Left cardiac atrium (tissue), 4 donors: Measurements from ENCODE around the gene WIZ. TPM values are rescaled to one million over a fixed set of nuclear protein-coding genes. Genes with fewer than 3 reads are reported as not detected.
"Not testable (repeated sequence)": the region's sequence is repeated elsewhere in the genome, so short reads cannot be mapped to it uniquely, and the experiment has no call there.

Experiments
- ATAC-seq, 2 donors: fragments of 200-7000 bp; cut with Tn5 transposase; one replicate each; pipeline ENCODE4 v1.9.1; 2020; ENCODE audit warnings: mild to moderate bottlenecking in 2 of 2, moderate library complexity in 2 of 2
- DNase-seq: peaks from one replicate; pipeline ENCODE4 v3.0.0-alpha.2; 2020
- intact Hi-C, 2 donors: fragments of 100-400 bp; cut with DNase I; formaldehyde crosslinking; loops; one replicate each; pipeline versions ENCODE4 v1.14.1 to v1.15.1; 2022 to 2023
- long read RNA-seq: library from polyadenylated mRNA; unstranded; transcript quantifications from one replicate; pipeline ENCODE4 v2.0.0, GENCODE V29; 2021
- total RNA-seq, 2 donors: library from RNA; stranded (reverse); fragmentation: NEBNext Ultra II Directional; extraction: Animal tissue kit (Norgen Biotek cat#: 25700); gene quantifications; one replicate each; pipeline ENCODE4 v1.2.1, GENCODE V29; 2021
- donor health status: DM: no; HTN: yes; CAD: no.
- donor health status: DM: no; HTN: yes; CAD: no; lungs with severe emphysema.
- donor health status: DM: yes; HTN: yes; CAD: no.
- donor health status: Dilated cardiomyopathy.

WIZ gene
- total RNA-seq: 10 to 100 TPM; 26.9 to 28.7 TPM
- long read RNA-seq, partial matches to known transcripts: 9 of 11 reads
- long read RNA-seq, other reads (novel, unspliced or antisense): 0 of 11 reads

- ATAC-seq (peak; percentile 7 to 53), DNase-seq (peak; percentile 91)
- intact Hi-C loops: loop anchor here (10.0 kb wide), 1 partner anchor 105 kb away; no protein-coding TSS in a partner anchor
Measured at GRCh38 chr19:15449620-15450527, at the start of gene WIZ. WIZ (minus strand) TSS chr19:15449956; CDS start chr19:15448307, 1,649 bp downstream.

GRCh38 chr19:15498910-15499309 lies 49.2 kb upstream of the WIZ start:
- ATAC-seq (no peak), DNase-seq (no peak)
- intact Hi-C loops: no loop called here

GRCh38 chr19:15498156-15498858 lies 48.6 kb upstream of the WIZ start:
- DNase-seq (no peak), ATAC-seq (no peak)
- intact Hi-C loops: no loop called here

GRCh38 chr19:15495151-15495550 lies 45.4 kb upstream of the WIZ start:
- intact Hi-C loops: no loop called here
- DNase-seq (no peak), ATAC-seq (no peak)

GRCh38 chr19:15488489-15489226 lies 38.9 kb upstream of the WIZ start:
- intact Hi-C loops: no loop called here
- DNase-seq (peak; percentile 52), ATAC-seq (peak; percentile 85 to 89)

GRCh38 chr19:15487038-15487437 lies 37.3 kb upstream of the WIZ start:
- DNase-seq: no peak
- intact Hi-C loops: no loop called here
- no peak for ATAC-seq

- intact Hi-C loops, ATAC-seq, DNase-seq: not testable (repeated sequence)
Measured at GRCh38 chr19:15485768-15486167, 36.0 kb upstream of the WIZ start.

- DNase-seq, intact Hi-C loops, ATAC-seq: not testable (repeated sequence)
Measured at GRCh38 chr19:15480996-15481395, 31.2 kb upstream of the WIZ start.

- DNase-seq (no peak), ATAC-seq (peak; percentile 88 to 89)
- intact Hi-C loops: no loop called here
Measured at GRCh38 chr19:15479391-15480345, 29.9 kb upstream of the WIZ start, which contains the start of gene PGLYRP2. PGLYRP2 (minus strand) TSS chr19:15479501; CDS start chr19:15479371, 130 bp downstream.

GRCh38 chr19:15476325-15476724 lies 26.6 kb upstream of the WIZ start:
- DNase-seq: no peak
- intact Hi-C loops: no loop called here
- no peak for ATAC-seq

GRCh38 chr19:15475611-15476010 lies 25.9 kb upstream of the WIZ start:
- intact Hi-C loops: no loop called here
- DNase-seq: no peak
- ATAC-seq: no peak

- intact Hi-C loops: no loop called here
- no peak for ATAC-seq
- no peak for DNase-seq
Measured at GRCh38 chr19:15475169-15475568, 25.4 kb upstream of the WIZ start.

- ATAC-seq, DNase-seq, intact Hi-C loops: not testable (repeated sequence)
Measured at GRCh38 chr19:15473821-15474220, 24.1 kb upstream of the WIZ start.

- DNase-seq: no peak
- intact Hi-C loops: no loop called here
- no peak for ATAC-seq
Measured at GRCh38 chr19:15471639-15472101, 21.9 kb upstream of the WIZ start.

GRCh38 chr19:15469513-15470297 lies 19.9 kb upstream of the WIZ start:
- ATAC-seq (peak; percentile 69 to 90), DNase-seq (no peak)
- intact Hi-C loops: no loop called here

- DNase-seq (no peak), ATAC-seq (peak in 1 of 2 donors; percentile 6)
- intact Hi-C loops: no loop called here
Measured at GRCh38 chr19:15468675-15469512, 19.1 kb upstream of the WIZ start.
